DOHH2 (cell line): ENCODE results near the gene ATP6V1G3.

ENCODE experiments used
- CTCF ChIP-seq: fragments of 200-600 bp; sonication (generic); IDR thresholded peaks from one replicate; pipeline ENCODE4 v1.5.1; 2014; ENCODE audit warnings: antibody characterized with exemption, mild to moderate bottlenecking, low read depth, low read length; ENCODE audit not compliant: poor library complexity, severe bottlenecking
- EZH2phosphoT487 ChIP-seq: fragments of 200-600 bp; sonication (generic); IDR thresholded peaks from 2 replicates; pipeline ENCODE4 v1.6.1; 2017; ENCODE audit warnings: borderline replicate concordance, mild to moderate bottlenecking, antibody characterized with exemption, low read length, moderate library complexity, mixed read lengths

- TF ChIP-seq CTCF (no peak), EZH2phosphoT487 (no peak)
Observed at GRCh38 chr1:198549866-198550265, 9.4 kb upstream of the ATP6V1G3 start.
